Measurements from ENCODE around the gene ZNF80.

The ZNF80 gene

DNA sequence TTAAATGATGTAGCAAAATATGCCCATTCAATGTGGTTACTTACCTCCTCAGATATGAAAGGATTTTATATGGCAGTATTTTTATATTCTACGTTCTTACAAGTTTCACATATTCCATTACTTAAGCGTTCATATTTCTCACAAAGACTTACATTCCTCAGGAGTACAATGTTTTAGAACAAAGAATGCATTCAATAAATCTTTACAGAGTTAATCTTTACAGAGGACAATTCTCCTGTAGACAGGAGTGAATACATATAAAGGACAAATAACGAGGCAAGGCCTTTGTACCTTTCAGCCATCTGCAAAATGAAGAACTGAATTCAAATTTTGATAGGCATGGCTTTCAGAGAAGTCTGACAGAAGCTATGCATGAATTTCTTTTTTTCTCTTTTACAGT lies 1.9 kb downstream of the ZNF80 start:
- CTCF ChIA-PET, result no interaction called here
- DNase-seq (ENCODE audit: low spot score), result no peak
- no peak overlapping the region for H3K27ac ChIP-seq
- TF ChIP-seq CTCF (conservative IDR thresholded peaks at IDR 0.05; ENCODE audit: low read depth), result no peak
- POLR2A ChIA-PET (ENCODE audit: low non-redundant PET), result no interaction called here

- POLR2A ChIA-PET (ENCODE audit: low non-redundant PET), result no interaction called here
- DNase-seq (ENCODE audit: low spot score), result no peak
- no peak overlapping the region for H3K27ac ChIP-seq
- TF ChIP-seq CTCF (conservative IDR thresholded peaks at IDR 0.05; ENCODE audit: low read depth), result no peak
- CTCF ChIA-PET, result no interaction called here
Measured at GRCh38 chr3:114234745-114235144, 2.6 kb downstream of the ZNF80 start.

DNA sequence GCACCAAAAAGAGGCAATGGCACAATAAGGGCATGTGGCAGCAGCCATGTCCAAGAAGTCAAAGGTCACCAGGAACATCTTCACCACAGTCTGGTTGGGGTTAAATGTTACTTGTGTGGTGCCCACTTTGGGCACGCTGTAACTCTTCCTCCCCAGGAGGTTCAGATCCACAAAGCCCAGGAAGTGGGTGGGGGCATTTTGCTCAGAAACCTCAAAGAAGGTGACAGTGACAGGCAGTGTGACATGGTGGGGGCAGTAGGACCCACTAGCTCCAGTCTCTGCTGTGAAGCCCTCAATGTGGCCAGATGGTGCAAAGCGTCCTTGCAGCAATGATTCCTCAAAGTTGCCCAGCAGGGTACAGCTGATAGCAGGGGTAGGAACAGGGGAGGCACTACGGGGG lies 5.8 kb downstream of the ZNF80 start:
- CTCF ChIA-PET, result no interaction called here
- no peak overlapping the region for H3K27ac ChIP-seq
- POLR2A ChIA-PET (ENCODE audit: low non-redundant PET), result no interaction called here
- no peak for DNase-seq (ENCODE audit: low spot score)
- TF ChIP-seq CTCF (conservative IDR thresholded peaks at IDR 0.05; ENCODE audit: low read depth), result no peak

DNA sequence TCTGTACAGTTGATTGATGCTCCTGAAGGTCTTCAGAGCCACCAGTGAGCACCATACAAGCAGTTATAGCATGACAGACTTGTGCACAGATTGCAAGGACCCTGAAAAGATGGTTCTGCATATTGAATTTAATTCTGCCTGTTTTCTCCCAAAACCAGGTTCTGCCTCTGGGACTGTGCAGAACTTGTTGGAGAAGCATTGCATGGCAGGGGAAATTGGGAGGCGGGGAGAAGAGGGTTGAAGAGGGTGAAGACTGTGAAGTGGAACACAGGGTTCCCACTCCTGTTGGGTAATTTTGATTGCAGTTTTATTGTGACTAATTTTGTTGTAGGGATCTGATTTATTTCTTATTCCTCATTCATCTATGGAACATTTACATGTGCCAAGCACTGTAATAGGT lies 10.3 kb downstream of the ZNF80 start:
- POLR2A ChIA-PET (ENCODE audit: low non-redundant PET), result no interaction called here
- TF ChIP-seq CTCF (conservative IDR thresholded peaks at IDR 0.05; ENCODE audit: low read depth), result no peak
- no peak for DNase-seq (ENCODE audit: low spot score)

GRCh38 chr3:114226313-114226712 lies 11.1 kb downstream of the ZNF80 start:
- no peak overlapping the region for H3K27ac ChIP-seq
- POLR2A ChIA-PET (ENCODE audit: low non-redundant PET), result no interaction called here
- no peak for TF ChIP-seq CTCF (conservative IDR thresholded peaks at IDR 0.05; ENCODE audit: low read depth)
- CTCF ChIA-PET, result no interaction called here
- DNase-seq (ENCODE audit: low spot score), result no peak

More for the DNA sequence above, 10.3 kb downstream of the ZNF80 start:
- no peak overlapping the region for H3K27ac ChIP-seq
- CTCF ChIA-PET, result no interaction called here

GRCh38 chr3:114223143-114223542 lies 14.2 kb downstream of the ZNF80 start:
- no peak for DNase-seq (ENCODE audit: low spot score)
- ChIA-PET CTCF (interaction anchor here (0.6 kb wide), 1 partner anchor 1027 kb away, joined by 3 read pairs; no protein-coding TSS in a partner anchor), POLR2A (ENCODE audit: low non-redundant PET) (no interaction called here)

More at GRCh38 chr3:114223143-114223542, 14.2 kb downstream of the ZNF80 start:
- no peak overlapping the region for H3K27ac ChIP-seq
- no peak for TF ChIP-seq CTCF (conservative IDR thresholded peaks at IDR 0.05; ENCODE audit: low read depth)
